KOPT-K1 (cell line): ENCODE results near the gene CENPU.

Experiments used
- H3K27ac ChIP-seq: fragments of 200-600 bp; sonication (generic); 2 replicates; pipeline ENCODE4 v1.5.1; 2016; ENCODE audit warnings: antibody characterized with exemption, mild to moderate bottlenecking, low read depth, low read length; ENCODE audit not compliant: poor library complexity, severe bottlenecking
- H3K36me3 ChIP-seq: fragments of 200-600 bp; sonication (generic); 2 replicates; pipeline ENCODE4 v1.5.1; 2017; ENCODE audit warnings: antibody characterized with exemption, mild to moderate bottlenecking, low read length, moderate library complexity; ENCODE audit not compliant: insufficient read depth
- H3K9me3 ChIP-seq: fragments of 200-600 bp; sonication (generic); 2 replicates; pipeline ENCODE4 v1.5.1; 2017; ENCODE audit warnings: antibody characterized with exemption, low read length, mild to moderate bottlenecking; ENCODE audit not compliant: insufficient read depth, poor library complexity, severe bottlenecking

Gene CENPU

GRCh38 chr4:184649971-184650855 lies 83.7 kb downstream of the CENPU start:
- H3K36me3 ChIP-seq = peaks cover 32% of the 10 kb centered on the region
- H3K27ac ChIP-seq = peak overlapping the region; percentile 91
- no peaks in the 10 kb centered on the region for H3K9me3 ChIP-seq

GRCh38 chr4:184649026-184649970 lies 84.6 kb downstream of the CENPU start, which contains the start of the genes CASP3 and PRIMPOL:
Gene CASP3 (minus strand): TSS chr4:184649447. CDS start chr4:184638453, 10,994 bp downstream.
Gene PRIMPOL (plus strand): TSS chr4:184649738. CDS start chr4:184657141, 7,403 bp downstream.
- H3K27ac ChIP-seq = peak within 1 kb of the TSS; percentile 91
- peaks cover 41% of the 10 kb centered on the region for H3K36me3 ChIP-seq
- H3K9me3 ChIP-seq = no peaks in the 10 kb centered on the region

GRCh38 chr4:184648313-184649025 lies 85.4 kb downstream of the CENPU start:
- Histone ChIP-seq H3K27ac (peak overlapping the region; percentile 86), H3K9me3 (no peaks in the 10 kb centered on the region), H3K36me3 (peaks cover 46% of the 10 kb centered on the region)

- H3K36me3 ChIP-seq = peaks cover 50% of the 10 kb centered on the region
- H3K27ac ChIP-seq = peak overlapping the region; percentile 86
- H3K9me3 ChIP-seq = no peaks in the 10 kb centered on the region
Observed at GRCh38 chr4:184648054-184648312, 85.9 kb downstream of the CENPU start.

GRCh38 chr4:184647266-184648053 lies 86.4 kb downstream of the CENPU start:
- no peaks in the 10 kb centered on the region for H3K9me3 ChIP-seq
- H3K27ac ChIP-seq = peak overlapping the region; percentile 86
- H3K36me3 ChIP-seq = peaks cover 56% of the 10 kb centered on the region

- Histone ChIP-seq H3K27ac (no peak overlapping the region), H3K9me3 (no peaks in the 10 kb centered on the region), H3K36me3 (peaks cover 68% of the 10 kb centered on the region)
Observed at GRCh38 chr4:184645904-184646610, 87.8 kb downstream of the CENPU start.

GRCh38 chr4:184644553-184645307 lies 89.2 kb downstream of the CENPU start:
- H3K9me3 ChIP-seq = no peaks in the 10 kb centered on the region
- H3K27ac ChIP-seq = no peak overlapping the region
- peaks cover 82% of the 10 kb centered on the region for H3K36me3 ChIP-seq
